ENCODE results near the gene SH2D5.

The SH2D5 gene

GRCh38 chr1:20732588-20733359, at the start of gene SH2D5:
SH2D5 (minus strand) TSS chr1:20732703; CDS start chr1:20728044, 4,659 bp downstream.
- DNase-seq = peak; percentile 78

GRCh38 chr1:20775700-20776099, 43.2 kb upstream of the SH2D5 start:
- no peak for DNase-seq

- DNase-seq = no peak
These were observed 39.3 kb upstream of the SH2D5 start for GRCh38 chr1:20771780-20772179.

- DNase-seq = no peak
These were observed 38.0 kb upstream of the SH2D5 start for GRCh38 chr1:20770314-20771087.

GRCh38 chr1:20767271-20767670, 34.8 kb upstream of the SH2D5 start:
- DNase-seq = no peak

- DNase-seq = no peak
These were observed 30.9 kb upstream of the SH2D5 start for GRCh38 chr1:20763417-20763816.

GRCh38 chr1:20760322-20760721, 27.8 kb upstream of the SH2D5 start:
- DNase-seq = no peak

- DNase-seq = no peak
These were observed 21.1 kb upstream of the SH2D5 start for GRCh38 chr1:20753589-20753988.

GRCh38 chr1:20751462-20751990, 19.0 kb upstream of the SH2D5 start:
- no peak for DNase-seq

GRCh38 chr1:20742671-20743070, 10.2 kb upstream of the SH2D5 start:
- no peak for DNase-seq

- no peak for DNase-seq
These were observed 8.3 kb upstream of the SH2D5 start for GRCh38 chr1:20740781-20741180.

- no peak for DNase-seq
These were observed 6.7 kb upstream of the SH2D5 start for GRCh38 chr1:20739225-20739624.

- DNase-seq = no peak
These were observed 3.1 kb upstream of the SH2D5 start for GRCh38 chr1:20735581-20736111.

GRCh38 chr1:20733360-20733975, 965 bp upstream of the SH2D5 start:
- no peak for DNase-seq

GRCh38 chr1:20732071-20732587, 374 bp downstream of the SH2D5 start:
- peak; percentile 50 to 69 for DNase-seq

GRCh38 chr1:20731057-20731991, 1.2 kb downstream of the SH2D5 start:
- peak in 1 of 2 donors; percentile 12 for DNase-seq

GRCh38 chr1:20730690-20731056, 1.8 kb downstream of the SH2D5 start:
- DNase-seq = no peak

- no peak for DNase-seq
These were observed 2.4 kb downstream of the SH2D5 start for GRCh38 chr1:20729990-20730689.

- DNase-seq = no peak
These were observed 3.2 kb downstream of the SH2D5 start for GRCh38 chr1:20729155-20729931.

Data from CD4-positive, alpha-beta T cell treated with Interferon alpha-2 for 1 hour (primary cell).